ENCODE measurements around the gene DCPS.
A peak's percentile ranks its signal among the peaks of the same experiment; 100 is the strongest.
"Not testable (repeated sequence)": the region's sequence is repeated elsewhere in the genome, so short reads cannot be mapped to it uniquely, and the experiment has no call there.

DCPS gene

GRCh38 chr11:126345759-126346585, 42.1 kb downstream of the DCPS start:
- peak; percentile 72 to 92 (median 78) for DNase-seq

- no peak for DNase-seq
These were observed 42.7 kb downstream of the DCPS start for GRCh38 chr11:126346586-126346940.

GRCh38 chr11:126346946-126347345, 43.1 kb downstream of the DCPS start:
- DNase-seq = not testable (repeated sequence)

- no peak for DNase-seq
These were observed 44.1 kb downstream of the DCPS start for GRCh38 chr11:126347751-126348668.

GRCh38 chr11:126348806-126349582, 45.1 kb downstream of the DCPS start:
- no peak for DNase-seq

GRCh38 chr11:126350836-126351235, 47.0 kb downstream of the DCPS start:
- no peak for DNase-seq

- no peak for DNase-seq
These were observed 48.3 kb downstream of the DCPS start for GRCh38 chr11:126352163-126352562.

- peak in 3 of 4 experiments; percentile 30 to 47 (median 36) for DNase-seq
These were observed 49.3 kb downstream of the DCPS start for GRCh38 chr11:126352934-126353801.

GRCh38 chr11:126354631-126355323, 50.9 kb downstream of the DCPS start:
- no peak for DNase-seq

GRCh38 chr11:126355324-126355925, 51.6 kb downstream of the DCPS start, which contains the start of gene ST3GAL4:
Gene ST3GAL4, plus strand, starts transcription at chr11:126355686. Its CDS starts 50,470 bp downstream, at chr11:126406156.
- peak; percentile 46 to 84 (median 72) for DNase-seq

GRCh38 chr11:126355926-126356897, 52.4 kb downstream of the DCPS start:
- DNase-seq = peak; percentile 86 to 94 (median 90)

GRCh38 chr11:126357055-126357962, 53.4 kb downstream of the DCPS start:
- no peak for DNase-seq

- peak in 2 of 4 experiments; percentile 28 to 36 for DNase-seq
These were observed 54.3 kb downstream of the DCPS start for GRCh38 chr11:126357969-126358762.

GRCh38 chr11:126358763-126359160, 54.9 kb downstream of the DCPS start:
- DNase-seq = no peak

GRCh38 chr11:126359431-126360048, 55.7 kb downstream of the DCPS start:
- no peak for DNase-seq

- no peak for DNase-seq
These were observed 56.2 kb downstream of the DCPS start for GRCh38 chr11:126360049-126360446.

- DNase-seq = no peak
These were observed 57.5 kb downstream of the DCPS start for GRCh38 chr11:126361400-126361799.
